Measurements from ENCODE around the gene SPRR5.

The SPRR5 gene

GRCh38 chr1:152951711-152952110, 4.7 kb downstream of the SPRR5 start:
- Histone ChIP-seq H4K5ac (ENCODE audit: low read length) (no peak overlapping the region), H2BK5ac (ENCODE audit: low read length) (no peak overlapping the region), H3K36me3 (ENCODE audit: control insufficient read depth, insufficient read depth, low read length) (no peaks in the 10 kb centered on the region), H3K56ac (ENCODE audit: low read length) (no peak overlapping the region), H3K79me1 (ENCODE audit: low read length) (no peaks in the 10 kb centered on the region), H3K4me3 (ENCODE audit: low read length) (no peak overlapping the region), H3K4me1 (ENCODE audit: control insufficient read depth, low read depth, low read length) (no peaks in the 10 kb centered on the region), H2BK15ac (replicated peaks; ENCODE audit: low read depth) (no peak overlapping the region), H3K9ac (ENCODE audit: low read length) (no peak overlapping the region), H3K18ac (ENCODE audit: low read length) (no peak overlapping the region), H3K27ac (ENCODE audit: low read depth, low read length) (no peak overlapping the region), H3K23ac (ENCODE audit: low read length) (no peak overlapping the region), H3K79me2 (ENCODE audit: control insufficient read depth, insufficient read depth, low read length) (no peaks in the 10 kb centered on the region), H3K27me3 (ENCODE audit: insufficient read depth, low read length, poor library complexity) (no peaks in the 10 kb centered on the region), H2AK5ac (ENCODE audit: low read length) (no peak overlapping the region), H2BK120ac (ENCODE audit: low read depth, low read length) (no peak overlapping the region), H4K8ac (ENCODE audit: low read depth, low read length) (no peak overlapping the region), H3K4me2 (ENCODE audit: low read length) (no peak overlapping the region), H3K4ac (ENCODE audit: low read depth, low read length) (no peak overlapping the region)
- no CpG with 5 or more reads among the region's 5 CpGs for WGBS (ENCODE audit: extremely low coverage, insufficient coverage, low lambda C conversion rate)
- DNase-seq: no peak

GRCh38 chr1:152953761-152954160, 6.8 kb downstream of the SPRR5 start:
- no peaks in the 10 kb centered on the region for H3K27me3 ChIP-seq (ENCODE audit: insufficient read depth, low read length, poor library complexity)
- no peak overlapping the region for H2BK5ac ChIP-seq (ENCODE audit: low read length)
- H3K56ac ChIP-seq (ENCODE audit: low read length): no peak overlapping the region
- H3K9ac ChIP-seq (ENCODE audit: low read length): no peak overlapping the region
- H3K4me2 ChIP-seq (ENCODE audit: low read length): no peak overlapping the region
- no peaks in the 10 kb centered on the region for H3K79me1 ChIP-seq (ENCODE audit: low read length)
- no peaks in the 10 kb centered on the region for H3K4me1 ChIP-seq (ENCODE audit: control insufficient read depth, low read depth, low read length)
- H4K5ac ChIP-seq (ENCODE audit: low read length): no peak overlapping the region
- no peak overlapping the region for H3K23ac ChIP-seq (ENCODE audit: low read length)
- H4K8ac ChIP-seq (ENCODE audit: low read depth, low read length): no peak overlapping the region
- no peak overlapping the region for H2BK15ac ChIP-seq (replicated peaks; ENCODE audit: low read depth)
- no peak overlapping the region for H3K4ac ChIP-seq (ENCODE audit: low read depth, low read length)
- H2BK120ac ChIP-seq (ENCODE audit: low read depth, low read length): no peak overlapping the region
- no peak for DNase-seq
- no peak overlapping the region for H3K18ac ChIP-seq (ENCODE audit: low read length)
- H3K79me2 ChIP-seq (ENCODE audit: control insufficient read depth, insufficient read depth, low read length): no peaks in the 10 kb centered on the region
- no CpG with 5 or more reads among the region's 7 CpGs for WGBS (ENCODE audit: extremely low coverage, insufficient coverage, low lambda C conversion rate)
- no peak overlapping the region for H3K4me3 ChIP-seq (ENCODE audit: low read length)
- H2AK5ac ChIP-seq (ENCODE audit: low read length): no peak overlapping the region
- no peaks in the 10 kb centered on the region for H3K36me3 ChIP-seq (ENCODE audit: control insufficient read depth, insufficient read depth, low read length)
- H3K27ac ChIP-seq (ENCODE audit: low read depth, low read length): no peak overlapping the region

- Histone ChIP-seq H4K8ac (ENCODE audit: low read depth, low read length) (no peak overlapping the region), H3K4me1 (ENCODE audit: control insufficient read depth, low read depth, low read length) (no peaks in the 10 kb centered on the region), H3K27me3 (ENCODE audit: insufficient read depth, low read length, poor library complexity) (no peaks in the 10 kb centered on the region), H3K4ac (ENCODE audit: low read depth, low read length) (no peak overlapping the region), H3K4me2 (ENCODE audit: low read length) (no peak overlapping the region), H3K36me3 (ENCODE audit: control insufficient read depth, insufficient read depth, low read length) (no peaks in the 10 kb centered on the region), H3K79me2 (ENCODE audit: control insufficient read depth, insufficient read depth, low read length) (no peaks in the 10 kb centered on the region), H3K79me1 (ENCODE audit: low read length) (no peaks in the 10 kb centered on the region), H2BK120ac (ENCODE audit: low read depth, low read length) (no peak overlapping the region), H3K23ac (ENCODE audit: low read length) (no peak overlapping the region), H3K56ac (ENCODE audit: low read length) (no peak overlapping the region), H3K18ac (ENCODE audit: low read length) (no peak overlapping the region), H3K4me3 (ENCODE audit: low read length) (no peak overlapping the region), H3K27ac (ENCODE audit: low read depth, low read length) (no peak overlapping the region), H2BK5ac (ENCODE audit: low read length) (no peak overlapping the region), H2BK15ac (replicated peaks; ENCODE audit: low read depth) (no peak overlapping the region), H2AK5ac (ENCODE audit: low read length) (no peak overlapping the region), H3K9ac (ENCODE audit: low read length) (no peak overlapping the region), H4K5ac (ENCODE audit: low read length) (no peak overlapping the region)
- no peak for DNase-seq
- WGBS (ENCODE audit: extremely low coverage, insufficient coverage, low lambda C conversion rate): no CpG with 5 or more reads among the region's 6 CpGs
Measured at GRCh38 chr1:152954436-152954835, 7.4 kb downstream of the SPRR5 start.

GRCh38 chr1:152957561-152957960, 10.6 kb downstream of the SPRR5 start:
- no peak overlapping the region for H3K56ac ChIP-seq (ENCODE audit: low read length)
- H2BK15ac ChIP-seq (replicated peaks; ENCODE audit: low read depth): no peak overlapping the region
- H2AK5ac ChIP-seq (ENCODE audit: low read length): no peak overlapping the region
- no peak overlapping the region for H3K4ac ChIP-seq (ENCODE audit: low read depth, low read length)
- WGBS (ENCODE audit: extremely low coverage, insufficient coverage, low lambda C conversion rate): no CpG with 5 or more reads among the region's 3 CpGs
- H2BK120ac ChIP-seq (ENCODE audit: low read depth, low read length): no peak overlapping the region
- no peak overlapping the region for H3K9ac ChIP-seq (ENCODE audit: low read length)
- H3K4me3 ChIP-seq (ENCODE audit: low read length): no peak overlapping the region
- H2BK5ac ChIP-seq (ENCODE audit: low read length): no peak overlapping the region
- no peaks in the 10 kb centered on the region for H3K4me1 ChIP-seq (ENCODE audit: control insufficient read depth, low read depth, low read length)
- no peak for DNase-seq
- no peaks in the 10 kb centered on the region for H3K79me1 ChIP-seq (ENCODE audit: low read length)
- H3K18ac ChIP-seq (ENCODE audit: low read length): no peak overlapping the region
- H4K5ac ChIP-seq (ENCODE audit: low read length): no peak overlapping the region
- H3K36me3 ChIP-seq (ENCODE audit: control insufficient read depth, insufficient read depth, low read length): no peaks in the 10 kb centered on the region
- no peak overlapping the region for H3K4me2 ChIP-seq (ENCODE audit: low read length)
- no peaks in the 10 kb centered on the region for H3K79me2 ChIP-seq (ENCODE audit: control insufficient read depth, insufficient read depth, low read length)
- no peak overlapping the region for H3K27ac ChIP-seq (ENCODE audit: low read depth, low read length)
- H3K23ac ChIP-seq (ENCODE audit: low read length): no peak overlapping the region
- H4K8ac ChIP-seq (ENCODE audit: low read depth, low read length): no peak overlapping the region
- H3K27me3 ChIP-seq (ENCODE audit: insufficient read depth, low read length, poor library complexity): no peaks in the 10 kb centered on the region

- Histone ChIP-seq H2BK5ac (ENCODE audit: low read length) (no peak overlapping the region), H2BK120ac (ENCODE audit: low read depth, low read length) (no peak overlapping the region), H3K4me2 (ENCODE audit: low read length) (no peak overlapping the region), H3K4ac (ENCODE audit: low read depth, low read length) (no peak overlapping the region), H3K18ac (ENCODE audit: low read length) (no peak overlapping the region), H3K23ac (ENCODE audit: low read length) (no peak overlapping the region), H4K8ac (ENCODE audit: low read depth, low read length) (no peak overlapping the region), H3K56ac (ENCODE audit: low read length) (no peak overlapping the region), H2AK5ac (ENCODE audit: low read length) (no peak overlapping the region), H3K79me2 (ENCODE audit: control insufficient read depth, insufficient read depth, low read length) (no peaks in the 10 kb centered on the region), H3K27me3 (ENCODE audit: insufficient read depth, low read length, poor library complexity) (no peaks in the 10 kb centered on the region), H4K5ac (ENCODE audit: low read length) (no peak overlapping the region), H3K9ac (ENCODE audit: low read length) (no peak overlapping the region), H3K79me1 (ENCODE audit: low read length) (no peaks in the 10 kb centered on the region), H3K4me3 (ENCODE audit: low read length) (no peak overlapping the region), H3K4me1 (ENCODE audit: control insufficient read depth, low read depth, low read length) (no peaks in the 10 kb centered on the region), H2BK15ac (replicated peaks; ENCODE audit: low read depth) (no peak overlapping the region), H3K36me3 (ENCODE audit: control insufficient read depth, insufficient read depth, low read length) (no peaks in the 10 kb centered on the region), H3K27ac (ENCODE audit: low read depth, low read length) (no peak overlapping the region)
- WGBS (ENCODE audit: extremely low coverage, insufficient coverage, low lambda C conversion rate): no CpG with 5 or more reads among the region's 3 CpGs
- DNase-seq: no peak
Measured at GRCh38 chr1:152959273-152959672, 12.3 kb downstream of the SPRR5 start.

GRCh38 chr1:152959801-152960451, 12.9 kb downstream of the SPRR5 start:
- Histone ChIP-seq H2BK5ac (ENCODE audit: low read length) (no peak overlapping the region), H3K4ac (ENCODE audit: low read depth, low read length) (no peak overlapping the region), H3K36me3 (ENCODE audit: control insufficient read depth, insufficient read depth, low read length) (no peaks in the 10 kb centered on the region), H3K18ac (ENCODE audit: low read length) (no peak overlapping the region), H2BK120ac (ENCODE audit: low read depth, low read length) (no peak overlapping the region), H3K9ac (ENCODE audit: low read length) (no peak overlapping the region), H3K4me3 (ENCODE audit: low read length) (no peak overlapping the region), H3K4me1 (ENCODE audit: control insufficient read depth, low read depth, low read length) (no peaks in the 10 kb centered on the region), H4K8ac (ENCODE audit: low read depth, low read length) (no peak overlapping the region), H3K4me2 (ENCODE audit: low read length) (no peak overlapping the region), H4K5ac (ENCODE audit: low read length) (no peak overlapping the region), H3K27ac (ENCODE audit: low read depth, low read length) (no peak overlapping the region), H3K79me2 (ENCODE audit: control insufficient read depth, insufficient read depth, low read length) (no peaks in the 10 kb centered on the region), H3K79me1 (ENCODE audit: low read length) (no peaks in the 10 kb centered on the region), H2AK5ac (ENCODE audit: low read length) (no peak overlapping the region), H3K27me3 (ENCODE audit: insufficient read depth, low read length, poor library complexity) (no peaks in the 10 kb centered on the region), H2BK15ac (replicated peaks; ENCODE audit: low read depth) (no peak overlapping the region), H3K56ac (ENCODE audit: low read length) (no peak overlapping the region), H3K23ac (ENCODE audit: low read length) (no peak overlapping the region)
- no CpG with 5 or more reads among the region's 10 CpGs for WGBS (ENCODE audit: extremely low coverage, insufficient coverage, low lambda C conversion rate)
- no peak for DNase-seq

All from mesendoderm (in vitro differentiated cells).